Stimulated activated CD4-positive, alpha-beta T cell treated with anti-CD3 and anti-CD28 coated beads, Interleukin-15, amount 100 ng/mL, for 48 hours (primary cell): ENCODE results near the gene KIAA1191.

Source experiments
- DNase-seq, 2 donors: peaks; one replicate each; pipeline ENCODE4 v3.0.0-alpha.2; 2020; ENCODE audit warnings: low read depth in 2 of 2

The KIAA1191 gene

DNA sequence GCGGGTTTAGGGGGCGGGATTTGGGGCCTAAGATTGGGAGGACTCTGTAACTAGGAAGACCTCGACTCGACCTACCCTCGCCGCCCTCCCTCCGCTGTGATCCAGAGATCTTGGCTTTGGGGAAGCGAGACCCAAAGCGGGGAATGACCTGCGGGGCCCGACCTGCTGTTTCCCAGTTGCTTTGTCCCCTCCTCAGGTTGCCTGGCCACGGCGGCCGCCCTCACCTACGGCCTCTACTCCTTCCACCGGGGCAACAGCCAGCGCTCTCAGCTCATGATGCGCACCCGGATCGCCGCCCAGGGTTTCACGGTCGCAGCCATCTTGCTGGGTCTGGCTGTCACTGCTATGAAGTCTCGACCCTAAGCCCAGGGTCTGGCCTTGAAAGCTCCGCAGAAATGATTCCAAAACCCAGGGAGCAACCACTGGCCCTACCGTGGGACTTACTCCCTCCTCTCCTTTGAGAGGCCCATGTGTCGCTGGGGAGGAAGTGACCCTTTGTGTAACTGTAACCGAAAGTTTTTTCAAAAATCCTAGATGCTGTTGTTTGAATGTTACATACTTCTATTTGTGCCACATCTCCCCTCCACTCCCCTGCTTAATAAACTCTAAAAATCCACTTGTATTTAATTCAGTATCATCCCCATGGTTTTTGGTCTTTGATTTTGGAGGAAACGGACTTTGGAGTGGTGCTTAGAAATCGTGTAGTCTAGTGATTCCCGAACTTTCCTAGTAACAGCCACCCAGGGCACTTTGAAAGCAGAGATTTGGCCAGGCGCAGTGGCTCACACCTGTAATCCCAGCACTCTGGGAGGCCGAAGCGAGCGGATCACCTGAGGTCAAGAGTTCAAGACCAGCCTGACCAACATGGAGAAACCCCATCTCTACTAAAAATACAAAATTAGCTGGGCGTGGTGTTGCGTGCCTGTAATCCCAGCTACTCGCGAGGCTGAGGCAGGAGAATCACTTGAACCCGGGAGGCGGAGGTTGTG lies 27.9 kb upstream of the KIAA1191 start:
- DNase-seq = no peak

GRCh38 chr5:176388444-176389134 lies 27.0 kb upstream of the KIAA1191 start, which contains the start of the genes HIGD2A and NOP16:
HIGD2A (plus strand) TSS chr5:176388751; CDS start chr5:176388820, 69 bp downstream.
NOP16 (minus strand) TSS chr5:176388598; CDS start chr5:176388539, 59 bp downstream.
- peak; percentile 98 to 99 for DNase-seq

DNA sequence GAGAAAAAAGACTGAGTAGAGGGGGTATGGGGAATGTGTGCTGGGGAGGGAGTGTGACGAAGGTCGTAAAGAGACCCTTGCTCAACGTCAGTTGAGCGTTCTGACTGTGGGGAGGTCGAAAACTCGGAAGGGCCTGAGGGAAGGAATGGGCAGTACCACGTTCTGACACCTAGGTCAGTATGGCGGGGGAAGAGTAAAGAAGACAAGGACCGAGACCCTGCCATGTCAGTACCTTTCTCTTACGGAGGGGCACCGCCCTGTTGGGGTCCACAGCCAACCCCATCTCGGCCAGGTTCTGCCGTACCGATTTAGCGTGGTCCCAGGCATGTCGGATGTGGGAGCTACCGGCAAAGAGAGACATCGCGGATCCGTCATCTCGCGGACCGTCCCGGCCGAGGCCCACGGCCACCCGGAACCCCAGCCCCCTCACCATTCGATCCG lies 26.5 kb upstream of the KIAA1191 start:
- DNase-seq = no peak

GRCh38 chr5:176387384-176387925 lies 25.9 kb upstream of the KIAA1191 start:
- no peak for DNase-seq

DNA sequence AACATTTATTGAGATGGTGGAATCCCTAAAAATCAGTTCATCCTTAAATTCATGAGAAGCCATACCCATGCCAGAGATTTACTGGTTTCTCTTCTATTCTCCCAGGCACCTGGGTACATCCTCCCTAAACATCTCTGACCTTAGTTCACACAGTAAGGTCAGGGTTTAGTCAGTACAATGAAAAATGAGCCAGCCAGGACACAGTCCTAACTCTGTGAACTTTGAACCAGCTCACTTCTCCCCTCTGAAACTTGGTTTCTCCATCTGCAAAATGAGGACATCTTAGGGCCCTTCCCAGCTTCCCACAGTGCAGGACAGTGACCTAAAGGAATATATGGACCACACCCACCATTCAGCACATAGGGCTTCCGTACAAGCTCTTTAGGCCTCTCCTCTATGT lies 24.9 kb upstream of the KIAA1191 start:
- DNase-seq = no peak

GRCh38 chr5:176384991-176385390 lies 23.4 kb upstream of the KIAA1191 start:
- DNase-seq = no peak

DNA sequence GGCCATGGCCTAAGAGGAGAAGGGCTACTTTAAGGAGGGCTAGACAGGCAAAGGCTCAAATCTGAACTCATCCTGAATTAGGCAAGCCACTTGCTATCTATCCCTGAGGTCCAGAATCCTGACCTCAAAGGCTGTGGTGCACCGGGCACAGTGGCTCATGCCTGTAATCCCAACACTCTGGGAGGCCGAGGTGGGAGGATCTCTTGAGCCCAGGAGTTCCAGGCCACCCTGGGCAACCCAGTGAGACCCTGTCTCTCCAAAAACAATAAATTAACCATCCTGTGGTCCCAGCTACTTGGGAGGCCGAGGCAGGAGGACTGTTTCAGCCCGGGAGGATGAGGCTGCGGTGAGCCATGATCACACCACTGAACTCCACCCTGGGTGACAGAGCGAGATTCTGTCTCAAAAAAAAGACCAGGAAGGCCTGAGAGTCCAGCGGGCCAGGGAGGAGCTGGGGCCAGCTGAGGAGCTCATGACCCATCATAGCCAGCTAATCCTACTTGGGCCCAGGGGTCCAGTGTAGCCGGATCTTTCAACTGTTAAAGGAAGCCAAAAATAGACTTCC lies 22.9 kb upstream of the KIAA1191 start:
- DNase-seq = no peak

- no peak for DNase-seq
Observed at GRCh38 chr5:176383961-176384360, 22.4 kb upstream of the KIAA1191 start.

DNA sequence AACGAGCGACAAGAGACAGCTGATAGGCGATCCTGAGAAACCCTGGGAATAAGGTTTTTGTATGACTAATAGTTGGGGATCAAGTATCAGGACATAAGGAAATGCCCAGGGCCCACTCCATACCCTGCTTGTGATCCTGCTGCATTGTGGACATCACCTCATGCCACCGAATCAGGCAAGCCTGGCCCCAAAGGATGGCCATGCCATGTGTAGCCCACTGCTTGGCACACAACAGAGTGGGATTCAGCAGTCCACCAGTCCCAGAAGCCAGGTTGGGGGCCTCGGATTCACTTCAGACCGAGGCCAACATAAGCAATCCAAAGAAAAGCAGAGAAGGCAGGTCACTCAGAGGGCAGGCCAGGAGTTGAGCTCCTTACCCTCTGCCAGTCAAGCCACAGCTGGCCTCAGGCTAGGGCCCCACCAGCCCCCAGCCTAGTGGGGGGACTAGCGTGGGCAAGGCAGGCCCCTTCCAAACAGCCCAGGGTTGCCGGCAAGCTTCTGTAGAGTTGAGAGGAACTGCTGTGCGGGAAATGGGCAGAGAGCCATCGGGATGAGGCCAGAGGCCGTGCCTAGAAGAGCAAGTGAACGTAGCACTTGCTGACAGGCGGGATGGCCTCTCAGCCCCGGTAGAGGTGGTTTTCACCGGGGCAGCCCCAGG lies 21.8 kb upstream of the KIAA1191 start:
- no peak for DNase-seq

GRCh38 chr5:176382721-176383120 lies 21.2 kb upstream of the KIAA1191 start:
- DNase-seq = no peak

DNA sequence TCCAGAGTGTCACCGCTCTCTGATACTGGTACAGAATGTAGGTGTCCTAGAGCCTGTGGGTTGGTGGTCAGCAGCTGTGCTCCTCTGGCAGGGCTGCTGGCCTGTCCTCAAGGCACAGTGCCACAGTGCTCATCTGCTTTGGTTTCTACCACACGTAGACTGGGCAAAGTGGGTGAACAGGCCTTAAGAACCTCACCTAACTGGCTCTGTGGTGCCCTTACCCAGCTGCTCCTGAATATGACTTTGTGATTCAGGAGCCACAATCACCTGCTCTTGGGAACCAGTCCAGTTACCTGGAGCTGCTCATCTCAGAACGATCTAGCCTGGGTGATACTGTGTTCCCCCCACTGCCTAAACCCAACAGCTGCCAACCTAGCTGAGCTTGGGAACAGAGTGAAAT lies 20.4 kb upstream of the KIAA1191 start:
- DNase-seq = no peak

DNA sequence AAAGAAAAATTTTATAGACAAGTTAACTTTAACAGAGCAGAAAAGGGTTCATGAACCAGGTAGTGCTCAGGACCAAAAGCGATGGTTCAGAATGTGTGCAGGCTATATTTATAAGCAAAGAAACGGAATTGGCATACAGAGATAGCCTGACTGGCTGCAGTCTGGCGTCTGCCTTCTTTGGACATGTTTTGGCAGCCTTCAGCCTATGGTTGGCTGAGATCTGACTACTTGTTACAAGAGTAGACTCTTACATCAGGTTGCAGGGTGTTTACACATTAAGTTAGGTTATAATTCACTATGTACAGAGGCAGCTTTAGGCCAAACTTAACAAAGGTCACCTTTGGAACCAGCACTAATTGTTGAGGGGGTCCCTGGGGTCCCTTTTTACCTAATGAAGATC lies 19.9 kb upstream of the KIAA1191 start:
- no peak for DNase-seq

DNA sequence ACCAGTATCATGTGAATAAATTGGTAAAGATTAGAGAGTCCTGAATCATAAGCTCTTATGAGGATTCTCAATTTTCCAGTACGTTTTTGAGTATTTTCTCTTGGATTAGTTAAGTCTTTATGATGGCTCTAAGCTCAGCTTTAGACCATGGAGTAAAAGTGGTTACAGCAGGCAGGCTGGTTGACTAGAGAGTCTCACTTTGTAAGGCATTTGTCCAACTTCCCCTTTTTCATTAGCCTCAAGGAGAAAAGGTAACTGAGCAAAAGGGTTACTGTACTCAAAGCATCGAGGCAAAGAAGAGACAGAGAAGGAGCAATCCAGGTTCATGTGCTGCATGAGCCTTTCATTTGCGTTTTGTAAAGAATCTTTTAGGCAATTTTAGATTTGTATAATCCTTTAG lies 18.3 kb upstream of the KIAA1191 start:
- no peak for DNase-seq

- DNase-seq = no peak
Observed at GRCh38 chr5:176373100-176373818, 11.7 kb upstream of the KIAA1191 start.

- DNase-seq = no peak
Observed at GRCh38 chr5:176371621-176372539, 10.3 kb upstream of the KIAA1191 start.

DNA sequence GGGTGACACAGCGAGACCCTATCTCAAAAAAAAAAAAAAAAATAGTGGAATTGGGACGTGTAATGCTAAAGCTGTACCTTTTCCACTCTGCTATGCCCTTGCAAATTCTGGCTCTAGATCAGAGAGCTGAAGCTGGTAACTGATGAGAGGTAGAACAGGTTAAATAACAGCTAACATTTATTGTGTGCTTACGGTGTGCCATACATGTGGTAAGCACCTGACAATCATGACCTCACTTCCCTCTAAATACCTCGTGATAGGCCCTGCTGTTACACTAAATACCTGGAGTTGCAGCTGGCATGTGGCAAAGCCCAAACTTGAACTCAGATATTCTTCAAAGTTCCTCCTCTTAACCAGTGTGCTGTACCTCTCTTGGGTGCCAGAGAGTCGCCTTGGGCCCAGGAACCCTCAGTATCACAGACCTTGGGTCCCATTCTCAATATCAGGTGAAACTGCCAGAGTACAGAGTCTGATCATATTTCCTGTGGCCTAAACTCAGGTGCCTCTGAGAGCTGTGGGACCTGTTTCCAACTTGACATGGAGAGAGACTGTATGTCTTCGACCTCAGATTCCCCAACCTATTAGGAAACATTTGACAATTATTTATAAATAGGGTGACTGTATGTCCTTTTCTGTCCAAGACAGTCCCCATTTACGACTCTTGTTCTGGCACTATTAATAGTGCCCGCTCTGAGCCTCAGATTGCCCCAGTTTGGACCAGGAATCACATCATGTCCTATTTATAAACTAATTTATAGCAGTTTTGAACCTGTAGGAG lies 8.6 kb upstream of the KIAA1191 start:
- DNase-seq = no peak

DNA sequence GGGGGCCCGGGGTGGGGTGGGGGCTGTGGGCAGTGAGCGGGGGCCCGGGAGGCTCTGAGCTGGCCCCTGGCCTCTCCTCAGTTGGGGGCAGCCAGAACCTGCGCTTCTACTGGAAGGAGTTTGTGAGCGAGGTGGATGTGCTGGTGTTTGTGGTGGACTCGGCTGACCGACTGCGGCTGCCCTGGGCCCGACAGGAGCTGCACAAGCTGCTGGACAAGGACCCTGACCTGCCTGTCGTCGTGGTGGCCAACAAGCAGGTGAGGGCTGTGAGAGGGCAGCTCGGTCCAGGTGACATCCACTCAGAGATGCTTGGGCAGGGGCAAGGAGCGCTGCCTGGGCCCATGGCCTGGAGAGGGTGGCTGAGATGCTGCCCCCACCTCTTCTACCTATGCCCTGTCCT lies 7.2 kb upstream of the KIAA1191 start:
- no peak for DNase-seq

DNA sequence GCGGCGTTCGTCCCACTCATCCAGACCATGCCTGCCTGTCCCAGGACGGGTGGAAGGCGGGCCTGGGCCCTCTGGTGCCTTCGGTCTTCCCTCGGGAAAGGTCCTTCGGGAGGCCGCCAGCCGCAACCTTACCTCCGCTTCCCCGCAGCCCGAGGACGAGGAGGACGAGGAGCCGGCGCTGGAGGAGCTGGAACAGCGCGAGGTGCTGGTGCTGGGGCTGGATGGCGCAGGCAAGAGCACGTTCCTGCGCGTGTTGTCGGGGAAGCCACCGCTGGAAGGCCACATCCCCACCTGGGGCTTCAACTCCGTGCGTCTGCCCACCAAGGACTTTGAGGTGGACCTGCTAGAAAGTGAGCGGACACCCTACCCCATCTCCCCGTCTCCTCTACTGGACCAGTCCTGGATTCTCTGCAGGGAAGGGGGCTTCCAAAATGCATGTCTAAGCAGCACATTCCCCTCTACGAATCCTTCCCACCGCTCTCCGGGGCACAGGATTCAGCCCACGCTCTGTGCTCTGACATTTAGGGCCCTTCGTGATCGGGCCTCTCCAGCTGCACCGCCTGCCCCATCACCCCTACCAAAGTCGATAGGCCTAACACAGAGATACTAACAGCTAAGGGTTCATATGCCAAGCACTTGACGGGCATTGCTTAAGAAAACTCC lies 4.8 kb upstream of the KIAA1191 start:
- DNase-seq = no peak
